Mesodermal cell (in vitro differentiated cells): Measurements from ENCODE around the gene PXT1.

Experiments used
- H3K27ac ChIP-seq: 2 replicates; pipeline ENCODE4 v1.7.0; 2013; ENCODE audit warnings: mild to moderate bottlenecking, low read depth, low read length, moderate library complexity; ENCODE audit not compliant: severe bottlenecking
- H3K36me3 ChIP-seq: 2 replicates; pipeline ENCODE4 v1.7.1; 2013; ENCODE audit warnings: mild to moderate bottlenecking, low read length, moderate library complexity; ENCODE audit not compliant: control insufficient read depth, insufficient read depth
- H3K4me1 ChIP-seq: one replicate; pipeline ENCODE4 v1.7.1; 2013; ENCODE audit warnings: mild to moderate bottlenecking, low read length; ENCODE audit not compliant: insufficient read depth, control insufficient read depth, poor library complexity, severe bottlenecking
- H3K4me3 ChIP-seq: 2 replicates; pipeline ENCODE4 v1.7.0; 2013; ENCODE audit warnings: low read length, control low read depth, mild to moderate bottlenecking; ENCODE audit not compliant: insufficient read depth, poor library complexity, severe bottlenecking; ENCODE audit errors: extremely low read depth
- H3K9me3 ChIP-seq: 2 replicates; pipeline ENCODE4 v1.7.1; 2013; ENCODE audit warnings: mild to moderate bottlenecking, low read length, moderate library complexity; ENCODE audit not compliant: control insufficient read depth
- WGBS, 2 experiments: methylation state at CpG; one replicate each; pipeline ENCODE4 v1.1.5; 2013; ENCODE audit warnings: missing lambda C conversion rate in 2 of 2; ENCODE audit not compliant: insufficient coverage in 2 of 2; 5-methylcytosine and 5-hydroxymethylcytosine counted together

Gene PXT1

GRCh38 chr6:36346486-36347273, 96.0 kb downstream of the PXT1 start:
- Histone ChIP-seq H3K27ac (no peak overlapping the region), H3K4me1 (peaks cover 13% of the 10 kb centered on the region), H3K36me3 (no peaks in the 10 kb centered on the region), H3K9me3 (no peaks in the 10 kb centered on the region), H3K4me3 (no peak overlapping the region)
- 94% methylated on average over 20 of the region's 20 CpGs for WGBS, 2 experiments

GRCh38 chr6:36345681-36346466, 96.8 kb downstream of the PXT1 start:
- H3K36me3 ChIP-seq, result no peaks in the 10 kb centered on the region
- peak overlapping the region; percentile 52 for H3K27ac ChIP-seq
- no peaks in the 10 kb centered on the region for H3K9me3 ChIP-seq
- peaks cover 6% of the 10 kb centered on the region for H3K4me1 ChIP-seq
- no peak overlapping the region for H3K4me3 ChIP-seq
- WGBS, 2 experiments, result 92 to 95% methylated on average over 11 to 12 of the region's 13 CpGs

DNA sequence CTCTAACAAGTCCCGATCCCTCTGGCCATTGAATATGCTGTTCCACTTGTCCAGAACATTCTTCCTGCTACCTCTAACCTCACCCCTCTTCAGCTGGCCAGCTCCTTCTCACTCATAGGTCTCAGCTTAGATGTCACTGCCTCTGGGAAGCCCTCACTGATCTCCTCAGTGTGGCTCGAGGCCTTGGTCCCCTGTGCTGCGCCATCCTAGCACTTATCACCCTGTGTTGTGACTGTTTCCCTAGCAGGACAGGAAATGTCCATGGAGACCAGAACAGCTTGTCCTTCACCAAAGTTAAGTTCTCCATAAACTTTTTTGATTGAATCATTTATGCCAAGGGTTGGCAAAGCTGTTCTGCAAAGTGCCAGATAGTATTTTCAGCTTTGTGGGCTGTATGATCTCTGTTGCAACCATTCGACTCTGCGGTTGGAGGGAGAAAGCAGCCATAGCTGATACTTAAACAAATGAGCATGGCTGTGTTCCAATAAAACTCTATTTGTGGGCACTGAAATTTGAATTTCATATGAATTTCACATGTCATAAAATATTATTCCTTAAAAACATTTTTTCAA, 99.5 kb downstream of the PXT1 start:
- WGBS, 2 experiments, result 75 to 77% methylated on average over 4 to 5 of the region's 5 CpGs
- Histone ChIP-seq H3K4me1 (peaks cover 6% of the 10 kb centered on the region), H3K36me3 (no peaks in the 10 kb centered on the region), H3K27ac (no peak overlapping the region), H3K9me3 (no peaks in the 10 kb centered on the region), H3K4me3 (no peak overlapping the region)

GRCh38 chr6:36340618-36341454, 101.8 kb downstream of the PXT1 start:
- H3K27ac ChIP-seq, result peak overlapping the region; percentile 33
- peaks cover 3% of the 10 kb centered on the region for H3K4me1 ChIP-seq
- no peaks in the 10 kb centered on the region for H3K9me3 ChIP-seq
- H3K36me3 ChIP-seq, result no peaks in the 10 kb centered on the region
- H3K4me3 ChIP-seq, result no peak overlapping the region
- WGBS, 2 experiments, result 25 to 34% methylated on average over 25 to 29 of the region's 36 CpGs
